Stimulated activated naive CD8-positive, alpha-beta T cell treated with anti-CD3 and anti-CD28 coated beads, Interleukin-15, Interleukin-2, amounts not matched to agents 100 ng/mL and 50 ng/mL, for 24 hours (primary cell): ENCODE results near the gene ADM2.
"Not testable (repeated sequence)": the region's sequence is repeated elsewhere in the genome, so short reads cannot be mapped to it uniquely, and the experiment has no call there.

Source experiments
- H3K27ac Mint-ChIP-seq: one replicate; pipeline ENCODE4 v1.8.0; 2021; ENCODE audit warnings: mild to moderate bottlenecking, mixed read lengths
- H3K27me3 Mint-ChIP-seq: one replicate; pipeline ENCODE4 v1.8.0; 2021; ENCODE audit warnings: mixed read lengths
- H3K36me3 Mint-ChIP-seq: one replicate; pipeline ENCODE4 v1.8.0; 2021; ENCODE audit warnings: low read depth, mixed read lengths
- H3K4me1 Mint-ChIP-seq: one replicate; pipeline ENCODE4 v1.8.0; 2021; ENCODE audit warnings: low read depth, mixed read lengths
- H3K4me3 Mint-ChIP-seq: one replicate; pipeline ENCODE4 v1.8.0; 2021; ENCODE audit warnings: mild to moderate bottlenecking, mixed read lengths
- H3K9me3 Mint-ChIP-seq: one replicate; pipeline ENCODE4 v1.8.0; 2021; ENCODE audit warnings: mixed read lengths

Gene ADM2

DNA sequence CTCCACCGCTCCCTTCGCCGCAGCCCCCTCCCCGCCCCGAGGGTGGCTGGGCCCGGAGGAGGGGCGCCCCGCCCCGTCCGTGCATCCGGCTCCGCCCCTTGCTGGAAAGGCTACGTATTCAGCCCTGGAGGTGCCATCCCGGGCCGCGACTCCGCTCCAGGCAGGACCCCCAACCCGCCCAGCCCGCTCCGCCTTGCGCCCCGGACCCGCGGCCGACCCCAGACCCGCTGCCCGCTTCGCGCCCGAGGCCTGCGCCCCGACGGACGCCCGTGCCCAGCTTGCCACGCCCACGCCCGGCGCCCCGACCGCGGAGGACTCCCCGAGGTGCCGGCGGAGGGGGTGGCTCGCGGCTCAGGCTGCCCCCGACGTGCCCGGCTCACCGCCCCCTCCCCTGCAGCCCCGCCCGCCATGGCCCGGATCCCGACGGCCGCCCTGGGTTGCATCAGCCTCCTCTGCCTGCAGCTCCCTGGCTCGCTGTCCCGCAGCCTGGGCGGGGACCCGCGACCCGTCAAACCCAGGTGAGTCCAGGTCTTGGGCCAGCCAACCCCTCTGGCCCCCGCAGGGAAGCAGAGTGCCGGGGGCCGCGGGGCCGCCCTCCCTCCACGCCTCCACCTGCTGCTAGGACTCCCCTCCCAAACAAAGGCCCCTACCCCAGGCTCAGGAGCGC lies at the start of gene ADM2:
ADM2 (plus strand) TSS at position 104 of the 667 bp plus-strand sequence; CDS start at position 409, 305 bp downstream.
- Mint-ChIP-seq H3K9me3 (no peaks in the 10 kb centered on the region), H3K27me3 (peaks cover 10% of the 10 kb centered on the region), H3K4me3 (peak within 1 kb of the TSS; percentile 77), H3K4me1 (peaks cover 4% of the 10 kb centered on the region), H3K27ac (peak within 1 kb of the TSS; percentile 45), H3K36me3 (no peaks in the 10 kb centered on the region)

- no peak overlapping the region for H3K27ac Mint-ChIP-seq
Observed at GRCh38 chr22:50432131-50432876, 49.0 kb upstream of the ADM2 start.

GRCh38 chr22:50432877-50433510 lies 48.3 kb upstream of the ADM2 start:
- H3K27me3 Mint-ChIP-seq, H3K9me3 Mint-ChIP-seq, H3K27ac Mint-ChIP-seq, H3K4me3 Mint-ChIP-seq, H3K4me1 Mint-ChIP-seq: not testable (repeated sequence)
- peaks cover 36% of the 10 kb centered on the region for H3K36me3 Mint-ChIP-seq

More at GRCh38 chr22:50432131-50432876, 49.0 kb upstream of the ADM2 start:
- H3K27me3 Mint-ChIP-seq, result no peaks in the 10 kb centered on the region
- H3K4me1 Mint-ChIP-seq, result no peaks in the 10 kb centered on the region
- H3K4me3 Mint-ChIP-seq, result no peak overlapping the region
- H3K36me3 Mint-ChIP-seq, result peaks cover 38% of the 10 kb centered on the region
- no peaks in the 10 kb centered on the region for H3K9me3 Mint-ChIP-seq

GRCh38 chr22:50434849-50435248 lies 46.5 kb upstream of the ADM2 start:
- Mint-ChIP-seq H3K36me3 (peaks cover 19% of the 10 kb centered on the region), H3K9me3 (no peaks in the 10 kb centered on the region), H3K27ac (no peak overlapping the region), H3K4me1 (no peaks in the 10 kb centered on the region), H3K27me3 (no peaks in the 10 kb centered on the region), H3K4me3 (no peak overlapping the region)

DNA sequence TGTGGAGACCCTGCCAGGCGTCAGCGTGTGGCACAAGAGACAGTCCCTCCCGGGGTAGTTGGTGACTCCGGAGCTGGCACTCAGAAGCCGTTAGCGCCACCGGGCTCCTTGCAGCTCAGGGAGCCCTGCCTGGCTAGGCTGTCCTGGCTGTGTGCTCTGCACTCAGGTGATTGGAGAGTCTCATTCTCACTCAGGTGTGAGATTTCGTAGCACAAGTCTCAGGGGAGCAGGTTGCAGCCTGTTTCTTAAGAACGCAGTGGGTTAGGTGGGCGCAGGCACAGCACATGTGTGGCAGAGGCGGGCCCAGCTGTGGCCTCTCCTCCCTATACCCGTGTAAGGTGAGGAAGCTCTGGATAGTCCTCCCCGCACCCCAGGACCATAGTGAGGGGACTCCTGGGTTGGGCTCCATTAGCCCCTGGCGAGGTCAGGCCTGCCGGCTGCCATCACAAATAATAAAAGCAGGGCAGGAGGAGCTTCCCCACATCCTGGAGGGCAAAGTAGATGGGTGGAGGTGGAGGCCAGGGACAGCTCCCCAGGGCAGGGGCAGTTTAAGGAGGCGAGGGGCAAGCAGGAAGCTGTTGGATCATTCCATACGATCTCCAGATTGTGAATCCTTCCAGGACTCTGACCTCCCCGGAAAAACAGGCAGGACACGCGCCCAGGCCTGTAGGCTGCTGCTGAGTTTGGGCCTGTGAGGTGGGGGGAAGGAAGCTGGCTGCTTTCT lies 45.9 kb upstream of the ADM2 start:
- peaks cover 15% of the 10 kb centered on the region for H3K36me3 Mint-ChIP-seq
- no peaks in the 10 kb centered on the region for H3K9me3 Mint-ChIP-seq
- H3K4me3 Mint-ChIP-seq, result no peak overlapping the region
- no peaks in the 10 kb centered on the region for H3K27me3 Mint-ChIP-seq
- no peak overlapping the region for H3K27ac Mint-ChIP-seq
- H3K4me1 Mint-ChIP-seq, result no peaks in the 10 kb centered on the region

GRCh38 chr22:50436015-50436830 lies 45.1 kb upstream of the ADM2 start:
- no peak overlapping the region for H3K27ac Mint-ChIP-seq
- peaks cover 10% of the 10 kb centered on the region for H3K36me3 Mint-ChIP-seq
- no peaks in the 10 kb centered on the region for H3K9me3 Mint-ChIP-seq
- no peak overlapping the region for H3K4me3 Mint-ChIP-seq
- H3K4me1 Mint-ChIP-seq, result no peaks in the 10 kb centered on the region
- H3K27me3 Mint-ChIP-seq, result no peaks in the 10 kb centered on the region

- H3K27ac Mint-ChIP-seq, result no peak overlapping the region
- no peaks in the 10 kb centered on the region for H3K27me3 Mint-ChIP-seq
- no peak overlapping the region for H3K4me3 Mint-ChIP-seq
- no peaks in the 10 kb centered on the region for H3K4me1 Mint-ChIP-seq
- H3K9me3 Mint-ChIP-seq, result no peaks in the 10 kb centered on the region
- H3K36me3 Mint-ChIP-seq, result peaks cover 4% of the 10 kb centered on the region
Observed at GRCh38 chr22:50436841-50437341, 44.5 kb upstream of the ADM2 start.

DNA sequence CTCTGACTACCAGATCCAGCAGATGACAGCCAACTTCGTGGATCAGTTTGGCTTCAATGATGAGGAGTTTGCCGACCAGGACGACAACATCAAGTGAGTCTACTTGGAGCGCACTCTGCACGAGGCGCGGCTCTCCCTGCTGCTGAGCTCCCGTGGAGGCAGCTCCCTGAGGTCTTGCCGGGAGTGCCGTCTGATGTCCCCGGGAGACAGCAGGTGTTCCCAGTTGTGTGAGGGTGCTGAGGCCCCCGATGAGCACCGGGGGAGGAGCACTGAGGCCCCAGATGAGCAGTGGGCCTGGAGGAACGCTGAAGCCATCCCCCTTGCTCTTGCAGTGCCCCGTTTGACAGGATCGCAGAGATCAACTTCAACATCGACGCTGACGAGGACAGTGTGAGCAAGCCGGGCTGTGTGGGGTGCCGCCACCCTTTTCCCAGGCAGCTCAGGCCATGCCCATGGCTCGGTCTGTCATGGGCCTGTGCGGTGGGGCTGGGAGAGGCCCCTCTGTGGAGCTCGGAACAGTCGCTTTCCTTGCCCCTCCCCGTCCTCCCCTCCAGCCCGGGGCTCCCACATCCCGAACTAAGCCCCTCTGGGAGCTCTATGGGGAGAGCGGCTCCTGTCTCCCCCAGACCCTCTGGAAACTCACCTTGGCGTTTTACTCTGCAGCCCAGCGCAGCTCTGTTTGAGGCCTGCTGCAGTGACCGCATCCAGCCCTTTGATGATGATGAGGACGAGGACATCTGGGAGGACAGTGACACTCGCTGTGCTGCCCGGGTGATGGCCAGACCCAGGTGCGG lies 43.6 kb upstream of the ADM2 start:
- no peak overlapping the region for H3K27ac Mint-ChIP-seq

DNA sequence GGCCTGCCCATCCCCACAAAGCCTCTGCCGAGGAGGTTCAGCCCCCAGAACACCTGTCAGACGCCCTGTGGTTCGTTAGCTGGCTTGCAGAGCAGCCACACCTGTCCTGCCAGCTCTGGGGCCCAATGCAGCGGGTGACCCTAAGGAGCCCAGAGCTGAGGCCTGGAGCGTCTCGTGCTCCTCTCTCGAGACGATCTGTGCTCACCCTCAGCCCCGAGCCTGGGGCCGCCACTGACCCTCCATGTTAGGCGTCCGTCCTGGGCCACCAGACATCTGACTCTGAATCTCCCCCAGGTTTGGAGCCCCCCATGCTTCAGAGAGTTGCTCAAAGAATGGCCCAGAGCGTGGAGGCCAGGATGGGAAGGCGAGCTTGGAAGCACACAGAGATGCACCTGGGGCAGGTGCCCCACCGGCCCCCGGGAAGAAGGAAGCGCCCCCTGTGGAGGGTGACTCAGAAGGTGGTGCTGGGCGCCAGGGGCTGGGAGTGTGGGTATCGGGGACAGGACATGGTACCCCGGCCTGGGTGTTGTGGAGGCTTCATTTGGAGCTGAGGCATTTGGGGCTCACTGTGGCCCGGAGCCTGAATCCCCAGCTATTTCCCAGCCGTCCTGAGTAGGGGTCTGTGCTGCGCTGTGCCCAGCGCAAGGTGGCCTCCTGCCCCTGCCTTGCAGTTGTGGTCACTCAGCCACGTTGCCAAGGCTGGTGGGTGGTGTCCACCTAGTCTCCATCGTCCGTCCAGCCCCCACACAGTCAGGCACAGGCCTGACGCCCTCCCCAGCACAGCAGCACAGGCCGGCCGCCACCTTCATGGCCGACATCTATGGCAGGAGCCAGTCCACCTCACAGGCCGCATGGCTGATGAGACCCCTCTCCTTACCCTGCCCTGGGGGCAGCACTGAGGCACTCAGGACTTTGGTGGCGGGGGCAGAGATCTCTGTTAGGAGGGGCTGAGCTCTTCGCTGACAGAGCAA lies 42.8 kb upstream of the ADM2 start:
- no peaks in the 10 kb centered on the region for H3K9me3 Mint-ChIP-seq
- peaks cover 7% of the 10 kb centered on the region for H3K4me1 Mint-ChIP-seq
- H3K27ac Mint-ChIP-seq, result no peak overlapping the region
- H3K36me3 Mint-ChIP-seq, result peaks cover 11% of the 10 kb centered on the region
- H3K4me3 Mint-ChIP-seq, result no peak overlapping the region
- H3K27me3 Mint-ChIP-seq, result no peaks in the 10 kb centered on the region

More for the DNA sequence above, 43.6 kb upstream of the ADM2 start:
- Mint-ChIP-seq H3K36me3 (peaks cover 4% of the 10 kb centered on the region), H3K27me3 (no peaks in the 10 kb centered on the region), H3K4me1 (no peaks in the 10 kb centered on the region), H3K9me3 (no peaks in the 10 kb centered on the region), H3K4me3 (no peak overlapping the region)

DNA sequence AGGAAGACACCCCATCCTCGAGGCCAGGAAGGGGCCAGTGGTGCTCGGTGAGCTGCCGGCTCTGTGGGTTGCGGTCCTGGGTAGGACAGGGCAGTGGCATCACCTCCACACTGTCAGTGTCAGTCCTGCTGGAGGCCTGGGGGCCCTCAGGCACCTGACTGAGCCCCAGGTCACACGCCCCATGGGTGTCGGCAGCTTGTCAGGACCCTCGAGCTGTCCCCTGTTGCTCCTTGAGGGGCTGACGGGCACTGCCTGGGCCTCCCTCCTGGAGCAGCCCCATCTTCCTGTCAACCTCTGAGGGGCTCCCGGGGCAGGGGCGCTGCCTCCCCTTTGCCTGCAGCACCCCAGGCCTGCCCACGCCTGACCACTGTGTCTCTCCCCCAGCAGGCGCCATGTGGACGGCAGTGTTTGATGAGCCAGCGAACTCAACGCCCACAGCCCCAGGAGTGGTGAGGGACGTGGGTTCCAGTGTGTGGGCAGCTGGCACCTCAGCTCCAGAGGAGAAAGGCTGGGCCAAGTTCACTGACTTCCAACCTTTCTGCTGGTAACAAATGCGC lies 42.0 kb upstream of the ADM2 start:
- H3K27ac Mint-ChIP-seq, result no peak overlapping the region
- H3K36me3 Mint-ChIP-seq, result peaks cover 11% of the 10 kb centered on the region
- peaks cover 7% of the 10 kb centered on the region for H3K4me1 Mint-ChIP-seq
- H3K4me3 Mint-ChIP-seq, result no peak overlapping the region
- no peaks in the 10 kb centered on the region for H3K27me3 Mint-ChIP-seq
- no peaks in the 10 kb centered on the region for H3K9me3 Mint-ChIP-seq

DNA sequence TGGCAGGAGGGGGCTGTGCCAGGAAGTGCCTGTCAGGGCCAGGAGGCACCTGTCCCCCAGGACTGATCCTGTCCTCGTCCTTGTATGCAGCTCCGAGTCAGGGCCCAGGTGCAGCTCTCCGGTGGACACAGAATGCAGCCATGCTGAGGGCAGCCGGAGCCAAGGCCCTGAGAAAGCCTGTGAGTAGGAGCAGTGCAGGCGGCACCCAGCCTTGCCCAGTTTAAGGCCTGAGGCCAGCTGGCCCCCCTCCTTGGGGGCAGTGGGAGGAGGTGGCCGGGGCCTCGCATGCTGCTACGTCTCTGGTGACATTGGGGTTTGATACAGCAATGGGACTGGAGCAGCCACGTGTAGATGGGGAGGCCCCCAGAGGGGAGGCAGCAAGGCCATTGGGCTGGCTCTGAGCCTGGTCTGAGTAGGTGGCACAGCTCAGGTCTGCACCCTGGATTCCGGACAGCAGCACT lies 41.4 kb upstream of the ADM2 start:
- Mint-ChIP-seq H3K4me1 (peaks cover 11% of the 10 kb centered on the region), H3K4me3 (no peak overlapping the region), H3K27me3 (no peaks in the 10 kb centered on the region), H3K36me3 (peaks cover 11% of the 10 kb centered on the region), H3K9me3 (no peaks in the 10 kb centered on the region), H3K27ac (no peak overlapping the region)

DNA sequence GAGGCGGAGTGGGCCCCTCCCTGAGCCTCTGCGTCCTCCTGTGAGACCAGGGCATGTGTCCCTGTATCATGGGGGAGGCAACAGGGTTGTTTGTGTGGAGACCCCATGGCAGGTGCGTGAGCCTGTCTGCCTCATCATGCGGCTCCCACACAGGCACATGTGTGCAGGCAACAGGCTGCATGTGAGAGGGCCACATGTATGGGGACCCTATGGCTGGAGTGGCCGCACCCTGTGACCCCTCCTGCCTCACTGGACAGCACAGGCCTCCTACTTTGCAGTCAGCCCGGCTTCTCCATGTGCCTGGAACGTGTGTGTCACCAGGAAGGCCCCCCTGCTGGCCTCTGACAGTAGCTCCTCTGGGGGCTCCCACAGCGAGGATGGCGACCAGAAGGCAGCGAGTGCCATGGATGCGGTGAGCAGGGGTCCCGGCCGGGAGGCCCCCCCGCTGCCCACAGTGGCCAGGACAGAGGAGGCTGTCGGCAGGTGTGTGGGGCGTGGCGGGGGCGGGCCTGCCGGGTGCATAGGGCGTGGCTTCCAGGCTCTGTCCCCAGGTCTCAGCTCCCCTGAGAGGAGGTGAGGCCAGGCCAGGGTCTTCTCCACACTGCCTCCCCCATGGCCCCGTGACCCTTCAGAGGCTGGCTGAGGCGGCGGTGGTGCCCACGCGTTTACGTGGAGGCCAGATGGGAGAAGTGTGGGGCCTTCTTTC lies 40.6 kb upstream of the ADM2 start:
- Mint-ChIP-seq H3K27ac (no peak overlapping the region), H3K4me1 (peaks cover 19% of the 10 kb centered on the region), H3K9me3 (no peaks in the 10 kb centered on the region), H3K36me3 (peaks cover 7% of the 10 kb centered on the region), H3K4me3 (no peak overlapping the region), H3K27me3 (no peaks in the 10 kb centered on the region)
